Prostate gland (tissue), 2 donors: ENCODE measurements around the gene TNFRSF13B.
"Not testable (repeated sequence)": the region's sequence is repeated elsewhere in the genome, so short reads cannot be mapped to it uniquely, and the experiment has no call there.

ENCODE experiments used
- POLR2A ChIP-seq: fragments of 450-650 bp; IDR thresholded peaks from one replicate; pipeline ENCODE4 v1.6.1; 2016; ENCODE audit warnings: antibody characterized with exemption, mild to moderate bottlenecking
- POLR2AphosphoS5 ChIP-seq: sonication (generic); formaldehyde crosslinking; IDR thresholded peaks from one replicate; pipeline ENCODE4 v1.6.1; 2017; ENCODE audit warnings: antibody characterized with exemption
- TF ChIP-seq, protein P1 (sequence below), 4 experiments: fragments of 200-600 bp in 2 of 4; fragments of 450-650 bp in 2 of 4; sonication (generic) in 2 of 4; IDR thresholded peaks; 1 replicate in 3 of 4; 2 replicates in 1 of 4; pipeline ENCODE4 v1.5.1; 2016 to 2019; ENCODE audit warnings: antibody characterized with exemption in 4 of 4, mild to moderate bottlenecking in 2 of 4, moderate library complexity in 2 of 4

DNA sequence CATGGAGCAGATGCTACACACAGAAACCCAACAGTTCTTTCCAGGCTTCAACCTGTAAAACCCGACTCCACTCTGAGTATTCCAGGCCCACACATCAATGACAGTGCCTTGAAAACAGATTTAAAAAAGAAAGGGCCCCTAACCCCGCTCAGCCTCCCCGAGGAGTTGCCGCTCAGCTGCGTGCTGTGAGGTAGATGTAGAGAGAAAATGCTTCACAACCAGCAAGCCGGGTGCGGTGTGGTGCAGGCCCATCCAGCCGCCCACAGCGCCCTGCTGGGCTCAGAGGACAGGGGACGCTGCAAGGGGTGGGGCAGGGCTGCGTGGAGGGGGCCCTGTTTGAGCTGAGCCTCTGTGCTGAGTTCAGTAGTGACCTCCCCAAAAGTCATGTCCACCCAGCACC, 24.8 kb upstream of the TNFRSF13B start:
- TF ChIP-seq, protein P1, sequence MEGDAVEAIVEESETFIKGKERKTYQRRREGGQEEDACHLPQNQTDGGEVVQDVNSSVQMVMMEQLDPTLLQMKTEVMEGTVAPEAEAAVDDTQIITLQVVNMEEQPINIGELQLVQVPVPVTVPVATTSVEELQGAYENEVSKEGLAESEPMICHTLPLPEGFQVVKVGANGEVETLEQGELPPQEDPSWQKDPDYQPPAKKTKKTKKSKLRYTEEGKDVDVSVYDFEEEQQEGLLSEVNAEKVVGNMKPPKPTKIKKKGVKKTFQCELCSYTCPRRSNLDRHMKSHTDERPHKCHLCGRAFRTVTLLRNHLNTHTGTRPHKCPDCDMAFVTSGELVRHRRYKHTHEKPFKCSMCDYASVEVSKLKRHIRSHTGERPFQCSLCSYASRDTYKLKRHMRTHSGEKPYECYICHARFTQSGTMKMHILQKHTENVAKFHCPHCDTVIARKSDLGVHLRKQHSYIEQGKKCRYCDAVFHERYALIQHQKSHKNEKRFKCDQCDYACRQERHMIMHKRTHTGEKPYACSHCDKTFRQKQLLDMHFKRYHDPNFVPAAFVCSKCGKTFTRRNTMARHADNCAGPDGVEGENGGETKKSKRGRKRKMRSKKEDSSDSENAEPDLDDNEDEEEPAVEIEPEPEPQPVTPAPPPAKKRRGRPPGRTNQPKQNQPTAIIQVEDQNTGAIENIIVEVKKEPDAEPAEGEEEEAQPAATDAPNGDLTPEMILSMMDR (IDR thresholded peaks at IDR 0.05), result not testable (repeated sequence)
- not testable (repeated sequence) for TF ChIP-seq POLR2AphosphoS5, POLR2A
